NCI-H146 (cell line): Measurements from ENCODE around the gene TMEM204.

Experiments
- DNase-seq: peaks from one replicate; lab custom pipeline; 2025; lab: John Stamatoyannopoulos, UW

Gene TMEM204

GRCh38 chr16:1557576-1557975, 24.1 kb downstream of the TMEM204 start:
- no peak for DNase-seq

- DNase-seq: no peak
These were observed 26.0 kb downstream of the TMEM204 start for GRCh38 chr16:1559446-1559975.

- no peak for DNase-seq
These were observed 26.7 kb downstream of the TMEM204 start for GRCh38 chr16:1560153-1560552.

- DNase-seq: no peak
These were observed 27.4 kb downstream of the TMEM204 start for GRCh38 chr16:1560866-1561265.

- no peak for DNase-seq
These were observed 27.8 kb downstream of the TMEM204 start for GRCh38 chr16:1561266-1561665.

GRCh38 chr16:1561836-1562235, 28.4 kb downstream of the TMEM204 start:
- no peak for DNase-seq

- DNase-seq: no peak
These were observed 30.3 kb downstream of the TMEM204 start for GRCh38 chr16:1563786-1564185.

GRCh38 chr16:1564325-1564724, 30.9 kb downstream of the TMEM204 start:
- no peak for DNase-seq

- DNase-seq: no peak
These were observed 31.8 kb downstream of the TMEM204 start for GRCh38 chr16:1565083-1565805.

GRCh38 chr16:1567988-1568387, 34.5 kb downstream of the TMEM204 start:
- no peak for DNase-seq

GRCh38 chr16:1571012-1571671, 37.7 kb downstream of the TMEM204 start:
- DNase-seq: no peak

GRCh38 chr16:1572673-1573072, 39.2 kb downstream of the TMEM204 start:
- no peak for DNase-seq

- DNase-seq: no peak
These were observed 39.8 kb downstream of the TMEM204 start for GRCh38 chr16:1573301-1573700.

- DNase-seq: no peak
These were observed 42.1 kb downstream of the TMEM204 start for GRCh38 chr16:1575578-1575977.

GRCh38 chr16:1579214-1579613, 45.7 kb downstream of the TMEM204 start:
- no peak for DNase-seq

GRCh38 chr16:1580256-1580655, 46.8 kb downstream of the TMEM204 start:
- peak; percentile 86 for DNase-seq

- peak; percentile 97 for DNase-seq
These were observed 47.5 kb downstream of the TMEM204 start for GRCh38 chr16:1580956-1581355.

GRCh38 chr16:1581804-1582203, 48.3 kb downstream of the TMEM204 start:
- no peak for DNase-seq

- no peak for DNase-seq
These were observed 49.7 kb downstream of the TMEM204 start for GRCh38 chr16:1583180-1583579.

GRCh38 chr16:1584926-1585484, 51.5 kb downstream of the TMEM204 start:
- DNase-seq: no peak

- DNase-seq: no peak
These were observed 56.9 kb downstream of the TMEM204 start for GRCh38 chr16:1590366-1590765.

GRCh38 chr16:1590930-1591705, 57.7 kb downstream of the TMEM204 start:
- DNase-seq: no peak
